Stimulated activated naive CD8-positive, alpha-beta T cell treated with anti-CD3 and anti-CD28 coated beads, Interleukin-15, amount 100 ng/mL, for 72 hours (primary cell): ENCODE measurements around the gene ZNF528.

Experiments used
- ATAC-seq: fragments of 150-1000 bp; cut with Tn5 transposase; 2 replicates; pipeline ENCODE4 v1.10.0; 2021; ENCODE audit warnings: mild to moderate bottlenecking, moderate library complexity
- DNase-seq, 2 donors: peaks; one replicate each; pipeline ENCODE4 v3.0.0; 2021 to 2022
- H3K27ac Mint-ChIP-seq, 2 donors: one replicate each; pipeline ENCODE4 v1.8.0; 2022; ENCODE audit warnings: mild to moderate bottlenecking in 2 of 2, mixed read lengths in 2 of 2, moderate library complexity in 2 of 2
- H3K27me3 Mint-ChIP-seq: one replicate; pipeline ENCODE4 v1.8.0; 2022; ENCODE audit warnings: mixed read lengths
- H3K4me1 Mint-ChIP-seq: one replicate; pipeline ENCODE4 v1.8.0; 2022; ENCODE audit warnings: mild to moderate bottlenecking, mixed read lengths
- H3K4me3 Mint-ChIP-seq, 2 donors: one replicate each; pipeline ENCODE4 v1.8.0; 2022; ENCODE audit warnings: mild to moderate bottlenecking in 2 of 2, mixed read lengths in 2 of 2, moderate library complexity in 1 of 2
- H3K9me3 Mint-ChIP-seq, 2 donors: one replicate each; pipeline ENCODE4 v1.8.0; 2022; ENCODE audit warnings: mixed read lengths in 2 of 2

Gene ZNF528

DNA sequence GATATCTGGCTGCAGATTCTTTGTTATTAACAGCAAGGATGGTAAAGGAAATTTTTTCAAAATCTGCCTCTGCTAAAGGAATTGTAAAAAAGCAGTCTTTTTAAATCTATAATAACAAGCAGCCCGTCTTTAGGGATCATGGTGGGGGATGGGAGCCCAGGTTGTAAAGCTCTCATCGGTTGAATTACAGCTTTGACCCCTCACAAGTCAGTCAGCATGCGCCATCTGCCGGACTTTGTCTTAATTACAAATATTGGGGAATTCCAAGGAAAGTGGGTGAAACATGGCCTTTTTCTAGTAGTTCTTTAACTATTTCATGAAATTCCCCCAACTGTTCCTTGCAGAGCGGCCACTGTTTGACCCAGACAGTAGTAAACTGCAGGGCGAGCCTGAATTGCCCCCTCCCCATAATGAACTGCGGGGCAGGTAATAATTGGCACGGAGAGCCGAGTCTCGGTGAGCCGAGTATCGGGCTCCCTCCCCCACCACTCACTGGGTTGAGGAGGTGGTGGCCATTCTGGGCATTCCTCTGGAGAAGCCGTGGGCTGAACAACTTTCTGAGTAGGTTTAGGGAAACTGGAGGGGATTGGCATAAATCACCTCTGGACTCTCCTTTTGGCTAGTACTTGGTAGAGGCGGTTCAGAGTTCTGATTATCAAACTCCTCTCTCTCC is 67.3 kb downstream of the ZNF528 start:
- H3K4me3 Mint-ChIP-seq: no peak overlapping the region
- H3K27ac Mint-ChIP-seq: no peak overlapping the region
- H3K9me3 Mint-ChIP-seq: peaks cover 38% of the 10 kb centered on the region in 2 donors
- no peaks in the 10 kb centered on the region for H3K27me3 Mint-ChIP-seq
- no peak for DNase-seq
- no peak for ATAC-seq
- no peaks in the 10 kb centered on the region for H3K4me1 Mint-ChIP-seq
